Tibial artery (tissue), 4 donors: ENCODE data around the gene HSPBP1.

Source experiments
- DNase-seq, 2 donors: peaks; one replicate each; pipeline ENCODE4 v3.0.0-alpha.2; 2019
- H3K27ac ChIP-seq, 2 donors: fragments of 200-600 bp; sonication (generic) in 1 of 2; 1 replicate in 1 of 2; 2 replicates in 1 of 2; pipeline ENCODE4 v1.5.1; 2018 to 2019; ENCODE audit warnings: mild to moderate bottlenecking in 1 of 2
- H3K27me3 ChIP-seq, 2 donors: fragments of 200-600 bp; sonication (generic) in 1 of 2; one replicate each; pipeline versions ENCODE4 v1.5.1 to v1.6.0; 2016 to 2019
- H3K36me3 ChIP-seq, 3 donors: fragments of 200-600 bp; sonication (generic) in 2 of 3; one replicate each; pipeline ENCODE4 v1.5.1; 2016 to 2019; ENCODE audit warnings: mild to moderate bottlenecking in 2 of 3
- H3K4me1 ChIP-seq, 4 donors: fragments of 200-600 bp; sonication (generic) in 2 of 4; 1 replicate in 3 of 4; 2 replicates in 1 of 4; pipeline ENCODE4 v1.5.1; 2016 to 2019
- H3K4me3 ChIP-seq, 2 donors: fragments of 200-600 bp; sonication (generic) in 1 of 2; 1 replicate in 1 of 2; 2 replicates in 1 of 2; pipeline ENCODE4 v1.5.1; 2018 to 2019; ENCODE audit warnings: mild to moderate bottlenecking in 2 of 2
- H3K9me3 ChIP-seq, 3 donors: fragments of 200-600 bp; sonication (generic) in 1 of 3; one replicate each; pipeline ENCODE4 v1.5.1; 2016 to 2019
- CTCF ChIP-seq, 2 experiments: fragments of 200-600 bp in 1 of 2; fragments of 450-650 bp in 1 of 2; IDR thresholded peaks; one replicate each; pipeline ENCODE4 v1.5.1; 2017 to 2019; ENCODE audit warnings: antibody characterized with exemption in 2 of 2, mild to moderate bottlenecking in 1 of 2, moderate library complexity in 1 of 2
- intact Hi-C: fragments of 100-400 bp; cut with DNase I; formaldehyde crosslinking; loops from one replicate; pipeline ENCODE4 v1.15.0; 2023; ENCODE audit warnings: low total_unique reads

Gene HSPBP1

GRCh38 chr19:55248166-55248675 is 31.7 kb downstream of the HSPBP1 start:
- H3K4me3 ChIP-seq = no peak overlapping the region
- intact Hi-C loops = no loop called here
- no peak overlapping the region for H3K27ac ChIP-seq
- peaks cover 0 to 28% (median 2%) of the 10 kb centered on the region in 4 donors for H3K4me1 ChIP-seq
- H3K27me3 ChIP-seq = no peaks in the 10 kb centered on the region
- TF ChIP-seq CTCF (IDR thresholded peaks at IDR 0.05) = no peak
- no peak for DNase-seq
- H3K9me3 ChIP-seq = no peaks in the 10 kb centered on the region
- H3K36me3 ChIP-seq = peaks cover 34 to 73% (median 39%) of the 10 kb centered on the region in 3 donors

- DNase-seq = no peak
- Histone ChIP-seq H3K9me3 (no peaks in the 10 kb centered on the region), H3K36me3 (peaks cover 38 to 75% (median 40%) of the 10 kb centered on the region in 3 donors), H3K27me3 (no peaks in the 10 kb centered on the region), H3K4me1 (peaks cover 0 to 28% (median 2%) of the 10 kb centered on the region in 4 donors), H3K27ac (no peak overlapping the region), H3K4me3 (no peak overlapping the region)
- intact Hi-C loops = no loop called here
- no peak for TF ChIP-seq CTCF (IDR thresholded peaks at IDR 0.05)
Measured at GRCh38 chr19:55247621-55248099, 32.2 kb downstream of the HSPBP1 start.

- Histone ChIP-seq H3K27me3 (no peaks in the 10 kb centered on the region), H3K4me1 (peaks cover 0 to 22% (median 2%) of the 10 kb centered on the region in 4 donors), H3K9me3 (no peaks in the 10 kb centered on the region), H3K36me3 (peaks cover 47 to 78% (median 49%) of the 10 kb centered on the region in 3 donors), H3K4me3 (no peak overlapping the region), H3K27ac (no peak overlapping the region)
- intact Hi-C loops = no loop called here
- DNase-seq = no peak
- TF ChIP-seq CTCF (IDR thresholded peaks at IDR 0.05) = no peak
Measured at GRCh38 chr19:55246462-55247451, 33.2 kb downstream of the HSPBP1 start.

- Histone ChIP-seq H3K27ac (no peak overlapping the region), H3K27me3 (no peaks in the 10 kb centered on the region), H3K4me1 (peaks cover 0 to 20% (median 1%) of the 10 kb centered on the region in 4 donors), H3K4me3 (no peak overlapping the region), H3K9me3 (no peaks in the 10 kb centered on the region), H3K36me3 (peaks cover 54 to 89% (median 63%) of the 10 kb centered on the region in 3 donors)
- intact Hi-C loops = no loop called here
- no peak for TF ChIP-seq CTCF (IDR thresholded peaks at IDR 0.05)
- no peak for DNase-seq
Measured at GRCh38 chr19:55245236-55245904, 34.5 kb downstream of the HSPBP1 start.

- Histone ChIP-seq H3K27me3 (no peaks in the 10 kb centered on the region), H3K9me3 (no peaks in the 10 kb centered on the region), H3K4me3 (no peak overlapping the region), H3K27ac (no peak overlapping the region), H3K36me3 (peaks cover 64 to 92% (median 75%) of the 10 kb centered on the region in 3 donors), H3K4me1 (peaks cover 0 to 14% (median 0%) of the 10 kb centered on the region in 4 donors)
- intact Hi-C loops = no loop called here
- TF ChIP-seq CTCF (IDR thresholded peaks at IDR 0.05) = no peak
- no peak for DNase-seq
Measured at GRCh38 chr19:55244004-55244680, 35.8 kb downstream of the HSPBP1 start.
